A549 (cell line): ENCODE measurements around the gene RPL11. TPM values are rescaled to one million over a fixed set of nuclear protein-coding genes. Genes with fewer than 3 reads are reported as not detected.

Experiments used
- ATAC-seq, 2 experiments: fragments of 200-7000 bp in 1 of 2; fragments of >200 bp in 1 of 2; cut with Nextera tagmentation in 1 of 2; cut with Tn5 transposase in 1 of 2; 3 replicates each; pipeline versions ENCODE4 v1.8.0 to v1.9.1; 2018 to 2020; ENCODE audit warnings: mild to moderate bottlenecking in 1 of 2, moderate library complexity in 1 of 2
- CTCF ChIA-PET: fragments of 300-600 bp; sonication (Branson Sonifier 250); formaldehyde crosslinking; extraction: SDS; loops from one replicate; lab custom pipeline; 2021; ENCODE audit warnings: antibody characterized with exemption, inconsistent platforms; lab: Yijun Ruan, JAX
- POLR2A ChIA-PET: fragments of 350-600 bp; formaldehyde crosslinking; extraction: SDS; loops from one replicate; lab custom pipeline; 2021; ENCODE audit warnings: antibody characterized with exemption, inconsistent platforms; lab: Yijun Ruan, JAX
- DNase-seq, 2 experiments: peaks; one replicate each; pipeline versions ENCODE4 v3.0.0 to v3.0.0-alpha.2; 2011 to 2016; ENCODE audit warnings: low read depth in 1 of 2, low spot score in 1 of 2
- FAIRE-seq: peaks from 2 replicates; lab custom pipeline; 2011; peaks lifted over from hg19 to GRCh38; lab: Jason Lieb, UNC
- H3K27ac ChIP-seq, 2 experiments: fragments of >200 bp; sonication (Bioruptor Twin); formaldehyde crosslinking; 3 replicates each; pipeline ENCODE4 v1.5.1; 2016 to 2017
- H3K4me1 ChIP-seq: fragments of >200 bp; sonication (Bioruptor Twin); formaldehyde crosslinking; 3 replicates; pipeline ENCODE4 v1.6.1; 2016
- H3K4me2 ChIP-seq: fragments of >200 bp; sonication (Bioruptor Twin); formaldehyde crosslinking; 3 replicates; pipeline ENCODE4 v1.6.1; 2016
- H3K4me3 ChIP-seq: fragments of >200 bp; sonication (Bioruptor Twin); formaldehyde crosslinking; 3 replicates; pipeline ENCODE4 v1.5.1; 2016
- H3K9me3 ChIP-seq: fragments of >200 bp; sonication (Bioruptor Twin); formaldehyde crosslinking; 3 replicates; pipeline ENCODE4 v1.6.1; 2016
- BCL3 ChIP-seq: fragments of >200 bp; sonication (Bioruptor Twin); formaldehyde crosslinking; IDR thresholded peaks from 3 replicates; pipeline ENCODE4 v1.6.1; 2016
- CBX8 ChIP-seq: fragments of 200-600 bp; sonication (generic); IDR thresholded peaks from 2 replicates; pipeline ENCODE4 v1.6.1; 2016
- EHF ChIP-seq: fragments of 250-450 bp; sonication (Bioruptor Pico); IDR thresholded peaks from 2 replicates; pipeline ENCODE4 v1.5.0; 2020; ENCODE audit warnings: mild to moderate bottlenecking
- ESRRA ChIP-seq: fragments of 150-350 bp; IDR thresholded peaks from 2 replicates; pipeline ENCODE4 v1.6.1; 2014; ENCODE audit warnings: mild to moderate bottlenecking, low read length, borderline replicate concordance
- FOSB ChIP-seq: fragments of 250-450 bp; sonication (Bioruptor Pico); IDR thresholded peaks from 2 replicates; pipeline ENCODE4 v1.5.0; 2020; ENCODE audit warnings: mild to moderate bottlenecking, moderate library complexity
- FOSL2 ChIP-seq, 2 experiments: fragments of 450-650 bp in 1 of 2; fragments of >200 bp in 1 of 2; sonication (Bioruptor Twin) in 1 of 2; formaldehyde crosslinking; IDR thresholded peaks; 2 replicates each; pipeline versions ENCODE4 v1.5.0 to v1.6.1; 2016 to 2020; ENCODE audit warnings: mild to moderate bottlenecking in 1 of 2, moderate library complexity in 1 of 2
- FOXS1 ChIP-seq: fragments of 250-450 bp; sonication (Bioruptor Pico); IDR thresholded peaks from 2 replicates; pipeline ENCODE4 v1.5.0; 2020; ENCODE audit warnings: mild to moderate bottlenecking, moderate library complexity
- HOXA7 ChIP-seq: fragments of 250-450 bp; sonication (Bioruptor Pico); IDR thresholded peaks from 2 replicates; pipeline ENCODE4 v1.5.0; 2020; ENCODE audit warnings: mild to moderate bottlenecking, moderate library complexity
- HOXB5 ChIP-seq: fragments of 250-450 bp; sonication (Bioruptor Pico); IDR thresholded peaks from 2 replicates; pipeline ENCODE4 v1.5.0; 2020; ENCODE audit warnings: mild to moderate bottlenecking, moderate library complexity
- JUNB ChIP-seq: fragments of >200 bp; sonication (Bioruptor Twin); formaldehyde crosslinking; IDR thresholded peaks from 2 replicates; pipeline ENCODE4 v1.6.1; 2016
- KDM1A ChIP-seq: fragments of 200-600 bp; sonication (generic); IDR thresholded peaks from 2 replicates; pipeline ENCODE4 v1.6.1; 2016; ENCODE audit warnings: low read depth, mild to moderate bottlenecking
- KDM5A ChIP-seq: fragments of 200-600 bp; sonication (generic); IDR thresholded peaks from 2 replicates; pipeline ENCODE4 v1.6.1; 2016; ENCODE audit warnings: antibody characterized with exemption, mild to moderate bottlenecking
- MAFK ChIP-seq: fragments of 450-650 bp; IDR thresholded peaks from 2 replicates; pipeline ENCODE4 v1.6.1; 2014; ENCODE audit not compliant: partially characterized antibody
- NFE2L2 ChIP-seq: fragments of 150-350 bp; conservative IDR thresholded peaks from 2 replicates; pipeline ENCODE4 v1.6.1; 2014; ENCODE audit warnings: low read length
- RAD21 ChIP-seq, 2 experiments: fragments of >200 bp in 1 of 2; sonication (Bioruptor Twin) in 1 of 2; formaldehyde crosslinking in 1 of 2; IDR thresholded peaks in 1 of 2; conservative IDR thresholded peaks in 1 of 2; 2 replicates in 1 of 2; 3 replicates in 1 of 2; pipeline ENCODE4 v1.6.1; 2012 to 2018; ENCODE audit warnings: inconsistent platforms in 1 of 2
- RNF2 ChIP-seq: fragments of 200-600 bp; sonication (generic); IDR thresholded peaks from 2 replicates; pipeline ENCODE4 v1.6.1; 2016; ENCODE audit warnings: low read depth, mild to moderate bottlenecking, antibody characterized with exemption, moderate library complexity, borderline replicate concordance
- SREBF2 ChIP-seq: fragments of 450-650 bp; IDR thresholded peaks from 2 replicates; pipeline ENCODE4 v1.6.1; 2014; ENCODE audit warnings: mild to moderate bottlenecking, moderate library complexity
- TFCP2L1 ChIP-seq: fragments of 250-450 bp; sonication (Bioruptor Pico); IDR thresholded peaks from 2 replicates; pipeline ENCODE4 v1.5.0; 2021; ENCODE audit warnings: mild to moderate bottlenecking
- ZSCAN20 ChIP-seq: fragments of 250-450 bp; sonication (Bioruptor Pico); IDR thresholded peaks from 2 replicates; pipeline ENCODE4 v1.8.0; 2022; ENCODE audit warnings: mild to moderate bottlenecking, moderate library complexity
- WGBS: methylation state at CpG from one replicate; pipeline ENCODE4 v1.1.6; 2017; ENCODE audit errors: missing lambda C conversion rate; 5-methylcytosine and 5-hydroxymethylcytosine counted together
- polyA plus RNA-seq, 4 experiments: library from polyadenylated mRNA; depleted of rRNA in 3 of 4; stranded (reverse); fragments of >200 nt; fragmentation: RNase III in 1 of 4; extraction: RNeasy Plus Mini Kit Qiagen cat#74134 plus additional on column Dnase treatment in 1 of 4; gene quantifications; 2 replicates in 3 of 4; 3 replicates in 1 of 4; pipeline ENCODE4 v1.2.3, GENCODE V29; 2011 to 2017
- TF ChIP-seq, protein P1 (sequence below): fragments of 150-350 bp; IDR thresholded peaks from 2 replicates; pipeline ENCODE4 v1.6.1; 2014; ENCODE audit warnings: low read depth, mild to moderate bottlenecking, low read length
- TF ChIP-seq, protein P2 (sequence below): fragments of >200 bp; sonication (Bioruptor Twin); formaldehyde crosslinking; IDR thresholded peaks from 2 replicates; pipeline ENCODE4 v1.6.1; 2016

Gene RPL11
- polyA plus RNA-seq, 2 of the 4 experiments (the other 2 are of a cell fraction): 1,292 to 1,329 TPM

DNA sequence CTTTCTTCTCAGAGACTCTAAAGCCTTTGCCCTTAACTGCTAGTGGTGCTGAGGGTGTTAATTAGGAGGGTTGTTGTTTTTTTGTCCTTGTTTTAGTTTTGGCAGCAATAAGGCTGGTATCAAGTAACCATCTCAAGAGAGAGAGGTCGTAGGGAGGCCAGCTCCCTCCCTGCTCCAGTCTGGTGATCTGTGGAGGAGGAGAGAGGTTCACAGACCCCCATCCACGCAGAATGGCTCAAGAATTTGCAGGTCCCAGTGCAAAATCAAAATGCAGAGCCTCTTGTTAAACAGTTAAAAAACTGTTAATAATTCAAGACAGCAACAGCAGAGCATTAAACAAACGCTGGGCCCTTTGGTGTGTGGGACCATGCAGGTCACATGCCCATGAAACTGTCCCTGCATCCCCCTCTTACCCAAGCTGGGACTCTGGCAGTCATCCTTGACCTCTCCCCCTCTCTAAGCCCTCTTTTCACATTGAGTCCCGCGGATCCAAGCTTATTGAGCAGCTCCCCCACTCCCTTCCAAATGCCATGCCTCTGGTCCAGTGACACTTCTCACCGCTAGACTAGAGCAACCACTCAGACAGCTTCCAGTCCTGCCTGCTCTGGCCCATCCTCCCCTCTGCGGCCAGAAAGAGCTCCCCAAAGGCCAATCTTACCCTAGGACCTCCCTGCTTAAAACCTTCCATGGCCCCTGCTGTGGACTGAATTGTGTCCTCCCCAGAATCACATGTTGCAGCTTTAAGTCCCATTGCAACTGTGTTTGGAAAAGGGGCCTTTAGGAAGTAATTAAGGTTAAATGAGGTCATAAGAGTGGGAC is 47.7 kb upstream of the RPL11 start:
- ChIA-PET POLR2A (interaction anchor here (1.5 kb wide), 1 partner anchor 48 kb away, joined by 4 read pairs; the partner anchor contains the start of gene RPL11), CTCF (interaction anchor here (0.7 to 2.6 kb wide), 10 partner anchors 9 to 147 kb away, joined by 3 to 23 read pairs (median 4); no protein-coding TSS in a partner anchor)
- no peak overlapping the region for H3K4me2 ChIP-seq
- no peak for DNase-seq
- H3K27ac ChIP-seq: no peak overlapping the region
- 69% methylated on average over 7 of the region's 7 CpGs for WGBS
- no peaks in the 10 kb centered on the region for H3K9me3 ChIP-seq
- no peak for ATAC-seq
- FAIRE-seq: no peak
- no peaks in the 10 kb centered on the region for H3K4me1 ChIP-seq
- no peak overlapping the region for H3K4me3 ChIP-seq
- TF ChIP-seq FOSB (CRISPR knock-in tag) (no peak), ESRRA (no peak), ZSCAN20 (no peak), RNF2 (no peak), HOXB5 (CRISPR knock-in tag) (no peak), FOSL2 (IDR thresholded peaks at IDR 0.05) (no peak), FOSL2 (CRISPR knock-in tag; IDR thresholded peaks at IDR 0.05) (no peak)

DNA sequence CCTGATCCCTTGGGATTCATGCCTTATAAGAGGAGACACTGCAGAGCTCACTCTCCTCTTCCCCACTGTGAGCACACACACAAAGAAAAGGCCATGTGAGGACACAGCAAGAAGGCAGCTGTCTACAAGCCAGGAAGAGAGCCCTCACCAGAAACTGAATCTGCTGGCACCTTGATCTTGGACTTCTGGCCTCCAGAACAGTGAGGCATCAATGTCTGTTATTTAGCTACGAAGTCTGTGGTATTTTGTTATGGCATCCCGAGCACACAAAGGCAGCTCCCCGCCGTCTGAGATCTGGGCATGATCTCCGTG is 47.1 kb upstream of the RPL11 start:
- FAIRE-seq (no peak), DNase-seq (no peak), ATAC-seq (no peak)
- TF ChIP-seq FOSL2 (IDR thresholded peaks at IDR 0.05) (no peak), FOSL2 (CRISPR knock-in tag; IDR thresholded peaks at IDR 0.05) (no peak)
- TF ChIP-seq, protein P1, sequence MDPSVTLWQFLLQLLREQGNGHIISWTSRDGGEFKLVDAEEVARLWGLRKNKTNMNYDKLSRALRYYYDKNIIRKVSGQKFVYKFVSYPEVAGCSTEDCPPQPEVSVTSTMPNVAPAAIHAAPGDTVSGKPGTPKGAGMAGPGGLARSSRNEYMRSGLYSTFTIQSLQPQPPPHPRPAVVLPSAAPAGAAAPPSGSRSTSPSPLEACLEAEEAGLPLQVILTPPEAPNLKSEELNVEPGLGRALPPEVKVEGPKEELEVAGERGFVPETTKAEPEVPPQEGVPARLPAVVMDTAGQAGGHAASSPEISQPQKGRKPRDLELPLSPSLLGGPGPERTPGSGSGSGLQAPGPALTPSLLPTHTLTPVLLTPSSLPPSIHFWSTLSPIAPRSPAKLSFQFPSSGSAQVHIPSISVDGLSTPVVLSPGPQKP: no peak
- Histone ChIP-seq H3K4me3 (no peak overlapping the region), H3K4me2 (no peak overlapping the region), H3K4me1 (no peaks in the 10 kb centered on the region), H3K27ac (no peak overlapping the region), H3K9me3 (no peaks in the 10 kb centered on the region)
- CTCF ChIA-PET: interaction anchor here (0.6 to 2.6 kb wide), 10 partner anchors 10 to 460 kb away, joined by 3 to 23 read pairs (median 3); no protein-coding TSS in a partner anchor
- POLR2A ChIA-PET: interaction anchor here (1.5 kb wide), 1 partner anchor 47 kb away, joined by 4 read pairs; the partner anchor contains the start of gene RPL11
- 68% methylated on average over 5 of the region's 5 CpGs for whole genome bisulfite sequencing

GRCh38 chr1:23645338-23645737 is 46.3 kb upstream of the RPL11 start:
- TF ChIP-seq HOXB5 (CRISPR knock-in tag): no peak
- no peak for TF ChIP-seq TFCP2L1
- no peak for TF ChIP-seq NFE2L2
- TF ChIP-seq SREBF2: no peak
- TF ChIP-seq FOXS1: no peak
- TF ChIP-seq MAFK: no peak
- no peak for TF ChIP-seq RAD21 (conservative IDR thresholded peaks at IDR 0.05 in 1 of 2, IDR thresholded peaks at IDR 0.05 in 1 of 2)
- TF ChIP-seq KDM1A: no peak
- no peak for TF ChIP-seq BCL3
- TF ChIP-seq JUNB: no peak
- TF ChIP-seq KDM5A: no peak
- TF ChIP-seq, protein P2, sequence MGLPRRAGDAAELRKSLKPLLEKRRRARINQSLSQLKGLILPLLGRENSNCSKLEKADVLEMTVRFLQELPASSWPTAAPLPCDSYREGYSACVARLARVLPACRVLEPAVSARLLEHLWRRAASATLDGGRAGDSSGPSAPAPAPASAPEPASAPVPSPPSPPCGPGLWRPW: no peak
- no peak for TF ChIP-seq EHF (CRISPR knock-in tag)
- TF ChIP-seq CBX8: no peak
- TF ChIP-seq HOXA7 (CRISPR knock-in tag): no peak
- TF ChIP-seq, all 56 proteins: peak for 0
- Histone ChIP-seq H3K4me3 (no peak overlapping the region), H3K27ac (no peak overlapping the region), H3K4me2 (no peak overlapping the region), H3K4me1 (no peaks in the 10 kb centered on the region; the same call in 2 of the 3 replicates), H3K9me3 (no peaks in the 10 kb centered on the region)
- CTCF ChIA-PET: interaction anchor here (1.0 to 2.6 kb wide), 7 partner anchors 10 to 148 kb away, joined by 3 to 23 read pairs (median 4); no protein-coding TSS in a partner anchor
- no peak; a peak in 1 of 6 replicates for ATAC-seq
- no peak for DNase-seq
- POLR2A ChIA-PET: no interaction called here
- 88% methylated on average over 2 of the region's 3 CpGs for WGBS
- FAIRE-seq: no peak
